IPS-18a (cell line): ENCODE measurements around the gene FAM240A.

Experiments
- H3K27ac ChIP-seq: one replicate; pipeline ENCODE4 v1.5.1; 2013; ENCODE audit warnings: low read length
- H3K27me3 ChIP-seq: one replicate; pipeline ENCODE4 v1.6.1; 2013; ENCODE audit warnings: mild to moderate bottlenecking, low read length; ENCODE audit not compliant: control insufficient read depth, insufficient read depth
- H3K36me3 ChIP-seq: one replicate; pipeline ENCODE4 v1.6.1; 2013; ENCODE audit warnings: low read depth, low read length; ENCODE audit not compliant: control insufficient read depth
- H3K4me1 ChIP-seq: one replicate; pipeline ENCODE4 v1.6.1; 2013; ENCODE audit warnings: low read depth, low read length; ENCODE audit not compliant: control insufficient read depth
- H3K4me3 ChIP-seq: one replicate; pipeline ENCODE4 v1.5.1; 2013; ENCODE audit warnings: low read length
- H3K9ac ChIP-seq: one replicate; pipeline ENCODE4 v1.6.1; 2013; ENCODE audit warnings: mild to moderate bottlenecking, low read length, moderate library complexity
- H3K9me3 ChIP-seq: one replicate; pipeline ENCODE4 v1.6.1; 2013; ENCODE audit warnings: low read depth, low read length; ENCODE audit not compliant: control insufficient read depth

FAM240A gene

DNA sequence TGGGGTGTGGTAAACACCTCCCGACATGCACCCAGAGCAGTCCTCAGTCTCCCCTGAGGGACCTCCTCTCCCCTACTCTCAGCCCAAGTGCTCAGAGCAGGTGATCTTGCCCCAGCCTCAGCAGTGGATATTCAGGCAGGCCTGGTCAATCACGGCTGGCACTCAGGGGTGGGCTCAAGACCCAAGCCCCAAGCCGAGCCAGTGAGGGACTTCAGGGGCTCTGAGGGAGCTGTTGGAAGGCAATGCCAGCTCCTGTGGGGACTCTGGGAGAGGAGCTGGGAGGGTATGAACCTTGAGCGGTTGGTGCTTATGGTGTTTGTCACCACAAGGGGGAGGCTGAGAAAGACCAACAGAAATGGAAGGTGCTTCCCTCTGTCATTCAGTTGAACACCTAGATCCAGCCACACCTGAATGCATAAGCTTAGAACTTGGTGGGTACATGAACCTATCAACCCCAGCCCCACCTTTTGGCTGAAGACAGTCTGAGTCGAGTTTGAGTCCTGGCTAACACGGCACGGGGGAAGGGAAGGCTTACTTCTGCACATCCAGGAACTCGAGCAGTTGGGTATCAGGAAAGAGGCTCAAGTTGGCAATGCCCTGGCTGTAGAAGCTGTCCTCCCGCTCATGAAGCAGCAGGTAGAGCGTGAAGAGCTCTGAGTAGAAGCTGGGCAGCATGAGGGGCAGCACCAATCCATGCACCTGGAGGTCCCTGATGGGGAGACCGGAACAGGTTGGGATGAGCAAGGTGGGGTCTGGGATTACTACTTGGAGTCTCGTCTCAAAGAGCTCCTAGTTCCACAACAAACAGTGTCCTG is 61.9 kb downstream of the FAM240A start:
- H3K27me3 ChIP-seq = no peaks in the 10 kb centered on the region
- H3K36me3 ChIP-seq = no peaks in the 10 kb centered on the region
- no peaks in the 10 kb centered on the region for H3K9me3 ChIP-seq
- H3K4me3 ChIP-seq = no peak overlapping the region
- no peak overlapping the region for H3K9ac ChIP-seq
- no peak overlapping the region for H3K27ac ChIP-seq
- H3K4me1 ChIP-seq = no peaks in the 10 kb centered on the region

- Histone ChIP-seq H3K27ac (no peak overlapping the region), H3K9me3 (no peaks in the 10 kb centered on the region), H3K27me3 (no peaks in the 10 kb centered on the region), H3K4me3 (no peak overlapping the region), H3K4me1 (no peaks in the 10 kb centered on the region), H3K9ac (no peak overlapping the region), H3K36me3 (no peaks in the 10 kb centered on the region)
Measured at GRCh38 chr3:46675426-46675825, 63.1 kb downstream of the FAM240A start.
